ENCODE results near the gene SPATA16. TPM values are rescaled to one million over a fixed set of nuclear protein-coding genes. Genes with fewer than 3 reads are reported as not detected.

Gene SPATA16
- total and polyA plus RNA-seq, 2 donors (not counting 1 experiment from before 2014, with no cell fraction given), result not detected

GRCh38 chr3:173128633-173129032 lies 12.4 kb downstream of the SPATA16 start:
- no peaks in the 10 kb centered on the region for H3K9me3 ChIP-seq (ENCODE audit: control extremely low read depth in 1 of 3, control insufficient read depth in 2 of 3, insufficient read depth in 1 of 3, low read length in 2 of 3)
- POLR2A ChIA-PET, result no interaction called here
- H3K79me2 ChIP-seq (ENCODE audit: control insufficient read depth, insufficient read depth, low read length), result no peaks in the 10 kb centered on the region
- intact Hi-C loops (cut with micrococcal nuclease), result no loop called here
- H3K27me3 Mint-ChIP-seq, result no peaks in the 10 kb centered on the region
- H2AFZ ChIP-seq (ENCODE audit: insufficient read depth, low read depth, low read length, poor library complexity, severe bottlenecking), result no peak overlapping the region
- no peaks in the 10 kb centered on the region for H3K27me3 ChIP-seq (replicated peaks in 1 of 4; ENCODE audit: control extremely low read depth in 1 of 4, control insufficient read depth in 3 of 4, insufficient read depth in 4 of 4, low read length in 3 of 4)
- no peak for ATAC-seq (ENCODE audit: low read depth)
- no peak overlapping the region for H3K4me3 ChIP-seq (ENCODE audit: control extremely low read depth in 1 of 5, extremely low read depth in 1 of 5, insufficient read depth in 1 of 5, low read depth in 2 of 5, low read length in 4 of 5)
- H3K9ac ChIP-seq (ENCODE audit: low read length), result no peak overlapping the region
- WGBS (ENCODE audit: insufficient coverage), result 89% methylated on average over 1 of the region's 3 CpGs
- no peaks in the 10 kb centered on the region for H3K4me1 Mint-ChIP-seq
- H3K27ac ChIP-seq (ENCODE audit: low read length in 2 of 2), result no peak overlapping the region
- no peaks in the 10 kb centered on the region for H3K36me3 ChIP-seq (replicated peaks in 1 of 2; ENCODE audit: control extremely low read depth in 1 of 2, control insufficient read depth in 1 of 2, extremely low read depth in 1 of 2, insufficient read depth in 2 of 2, low read length in 1 of 2)
- no peaks in the 10 kb centered on the region for H4K20me1 ChIP-seq (ENCODE audit: control insufficient read depth, insufficient read depth, low read length, poor library complexity, severe bottlenecking)
- no peak for TF ChIP-seq CTCF (IDR thresholded peaks at IDR 0.05)
- TF ChIP-seq EZH2 (IDR thresholded peaks at IDR 0.05; ENCODE audit: borderline replicate concordance, insufficient read depth, low read depth, low read length, poor library complexity, severe bottlenecking), result no peak
- no peak for DNase-seq
- H3K4me1 ChIP-seq (ENCODE audit: control insufficient read depth in 2 of 2, insufficient read depth in 2 of 2, low read length in 2 of 2), result no peaks in the 10 kb centered on the region
- no peaks in the 10 kb centered on the region for H3K9me3 Mint-ChIP-seq (ENCODE audit: insufficient read depth)
- CTCF ChIA-PET, result no interaction called here
- H3K27ac Mint-ChIP-seq, result no peak overlapping the region
- H3K4me2 ChIP-seq (replicated peaks; ENCODE audit: low read depth, low read length, poor library complexity, severe bottlenecking), result no peak overlapping the region
- no peak overlapping the region for H3K4me3 Mint-ChIP-seq

GRCh38 chr3:173111321-173111720 lies 29.7 kb downstream of the SPATA16 start:
- no peaks in the 10 kb centered on the region for H3K4me1 Mint-ChIP-seq
- Histone ChIP-seq H3K27me3 (replicated peaks in 1 of 4; ENCODE audit: control extremely low read depth in 1 of 4, control insufficient read depth in 3 of 4, insufficient read depth in 4 of 4, low read length in 3 of 4) (no peaks in the 10 kb centered on the region), H3K79me2 (ENCODE audit: control insufficient read depth, insufficient read depth, low read length) (no peaks in the 10 kb centered on the region), H2AFZ (ENCODE audit: insufficient read depth, low read depth, low read length, poor library complexity, severe bottlenecking) (no peak overlapping the region), H3K9me3 (ENCODE audit: control extremely low read depth in 1 of 3, control insufficient read depth in 2 of 3, insufficient read depth in 1 of 3, low read length in 2 of 3) (no peaks in the 10 kb centered on the region), H3K4me3 (ENCODE audit: control extremely low read depth in 1 of 5, extremely low read depth in 1 of 5, insufficient read depth in 1 of 5, low read depth in 2 of 5, low read length in 4 of 5) (no peak overlapping the region), H3K9ac (ENCODE audit: low read length) (no peak overlapping the region), H3K27ac (ENCODE audit: low read length in 2 of 2) (no peak overlapping the region), H3K4me1 (ENCODE audit: control insufficient read depth in 2 of 2, insufficient read depth in 2 of 2, low read length in 2 of 2) (no peaks in the 10 kb centered on the region), H3K36me3 (replicated peaks in 1 of 2; ENCODE audit: control extremely low read depth in 1 of 2, control insufficient read depth in 1 of 2, extremely low read depth in 1 of 2, insufficient read depth in 2 of 2, low read length in 1 of 2) (no peaks in the 10 kb centered on the region), H4K20me1 (ENCODE audit: control insufficient read depth, insufficient read depth, low read length, poor library complexity, severe bottlenecking) (no peaks in the 10 kb centered on the region), H3K4me2 (replicated peaks; ENCODE audit: low read depth, low read length, poor library complexity, severe bottlenecking) (no peak overlapping the region)
- no peak overlapping the region for H3K27ac Mint-ChIP-seq
- no peak for TF ChIP-seq CTCF (IDR thresholded peaks at IDR 0.05)
- TF ChIP-seq EZH2 (IDR thresholded peaks at IDR 0.05; ENCODE audit: borderline replicate concordance, insufficient read depth, low read depth, low read length, poor library complexity, severe bottlenecking), result no peak
- H3K27me3 Mint-ChIP-seq, result no peaks in the 10 kb centered on the region
- H3K9me3 Mint-ChIP-seq (ENCODE audit: insufficient read depth), result no peaks in the 10 kb centered on the region
- CTCF ChIA-PET, result no interaction called here
- no CpG with 5 or more reads among the region's 2 CpGs for WGBS (ENCODE audit: insufficient coverage)
- POLR2A ChIA-PET, result no interaction called here
- H3K4me3 Mint-ChIP-seq, result no peak overlapping the region
- DNase-seq, result no peak
- intact Hi-C loops (cut with micrococcal nuclease), result no loop called here
- ATAC-seq (ENCODE audit: low read depth), result no peak

All from B cell (primary cell).